HG03039 (cell line): Measurements from ENCODE around the gene SEMA4D.

Source experiments
- ATAC-seq: cut with Tn5 transposase; IDR thresholded peaks from one replicate; pipeline ENCODE4 v1.9.1; 2021; ENCODE audit warnings: mild to moderate bottlenecking, moderate library complexity; ENCODE audit not compliant: unreplicated experiment

Gene SEMA4D

GRCh38 chr9:89466451-89467277 is 31.2 kb downstream of the SEMA4D start:
- peak; percentile 38 for ATAC-seq

GRCh38 chr9:89465726-89466308 is 32.1 kb downstream of the SEMA4D start:
- no peak for ATAC-seq

- no peak for ATAC-seq
These were observed 32.9 kb downstream of the SEMA4D start for GRCh38 chr9:89465001-89465451.

GRCh38 chr9:89464300-89464901 is 33.5 kb downstream of the SEMA4D start:
- peak; percentile 1 for ATAC-seq

GRCh38 chr9:89462817-89463683 is 34.9 kb downstream of the SEMA4D start:
- ATAC-seq: no peak

- no peak for ATAC-seq
These were observed 35.7 kb downstream of the SEMA4D start for GRCh38 chr9:89462199-89462598.

GRCh38 chr9:89461265-89461664 is 36.6 kb downstream of the SEMA4D start:
- no peak for ATAC-seq

GRCh38 chr9:89460551-89460950 is 37.4 kb downstream of the SEMA4D start:
- no peak for ATAC-seq

GRCh38 chr9:89458768-89459496 is 39.0 kb downstream of the SEMA4D start:
- ATAC-seq: no peak

- ATAC-seq: no peak
These were observed 40.5 kb downstream of the SEMA4D start for GRCh38 chr9:89457376-89457855.

GRCh38 chr9:89455356-89455824 is 42.5 kb downstream of the SEMA4D start:
- ATAC-seq: no peak

GRCh38 chr9:89454498-89455355 is 43.2 kb downstream of the SEMA4D start:
- ATAC-seq: no peak

- ATAC-seq: no peak
These were observed 44.5 kb downstream of the SEMA4D start for GRCh38 chr9:89453452-89453851.

- ATAC-seq: no peak
These were observed 45.4 kb downstream of the SEMA4D start for GRCh38 chr9:89452561-89452960.

- ATAC-seq: no peak
These were observed 47.7 kb downstream of the SEMA4D start for GRCh38 chr9:89450213-89450612.

GRCh38 chr9:89449261-89449671 is 48.6 kb downstream of the SEMA4D start:
- ATAC-seq: no peak

GRCh38 chr9:89448821-89449220 is 49.1 kb downstream of the SEMA4D start:
- no peak for ATAC-seq

GRCh38 chr9:89448381-89448780 is 49.5 kb downstream of the SEMA4D start:
- no peak for ATAC-seq

GRCh38 chr9:89447416-89447815 is 50.5 kb downstream of the SEMA4D start:
- ATAC-seq: no peak
